Umbilical cord (tissue), 2 donors: Measurements from ENCODE around the gene TAS2R60. TPM values are rescaled to one million over a fixed set of nuclear protein-coding genes. Genes with fewer than 3 reads are reported as not detected.
"Not testable (repeated sequence)": the region's sequence is repeated elsewhere in the genome, so short reads cannot be mapped to it uniquely, and the experiment has no call there.

ENCODE experiments used
- DNase-seq: peaks from one replicate; pipeline ENCODE4 v3.0.0-alpha.2; 2015; ENCODE audit warnings: low spot score
- total RNA-seq: library from RNA; depleted of rRNA; stranded (reverse); fragments of >200 nt; gene quantifications from one replicate; pipeline ENCODE4 v1.2.3, GENCODE V29; 2014; ENCODE audit warnings: low replicate concordance; ENCODE audit not compliant: insufficient read depth

TAS2R60 gene
- total RNA-seq, 1 donor from 2014 or later = not detected

- DNase-seq = no peak
Observed at GRCh38 chr7:143477501-143478150, 34.4 kb downstream of the TAS2R60 start, which contains the start of gene TAS2R41. TSS of gene TAS2R41 (plus strand) at chr7:143477873. CDS start at chr7:143477873, 0 bp downstream.

GRCh38 chr7:143479055-143479766 is 36.0 kb downstream of the TAS2R60 start:
- no peak for DNase-seq

- DNase-seq = no peak
Observed at GRCh38 chr7:143480501-143480900, 37.2 kb downstream of the TAS2R60 start.

GRCh38 chr7:143484119-143484518 is 40.9 kb downstream of the TAS2R60 start:
- peak; percentile 4 for DNase-seq

GRCh38 chr7:143485094-143485493 is 41.8 kb downstream of the TAS2R60 start:
- DNase-seq = peak; percentile 5

GRCh38 chr7:143485500-143485899 is 42.2 kb downstream of the TAS2R60 start:
- DNase-seq = no peak

- not testable (repeated sequence) for DNase-seq
Observed at GRCh38 chr7:143486266-143486665, 43.0 kb downstream of the TAS2R60 start.

- DNase-seq = no peak
Observed at GRCh38 chr7:143487061-143487460, 43.8 kb downstream of the TAS2R60 start.

- DNase-seq = peak; percentile 39
Observed at GRCh38 chr7:143487566-143487965, 44.3 kb downstream of the TAS2R60 start.

GRCh38 chr7:143490717-143491306 is 47.6 kb downstream of the TAS2R60 start:
- DNase-seq = no peak

GRCh38 chr7:143492043-143492471 is 48.8 kb downstream of the TAS2R60 start:
- peak; percentile 37 for DNase-seq

GRCh38 chr7:143492799-143493739 is 49.8 kb downstream of the TAS2R60 start:
- DNase-seq = no peak

- DNase-seq = no peak
Observed at GRCh38 chr7:143493751-143494150, 50.5 kb downstream of the TAS2R60 start.

Other genes starting within 250 kb of the TAS2R60 start
- gene TAS2R40, start 221.4 kb upstream of the TAS2R60 start, total RNA-seq = 0.72 TPM
- 29.9 TPM for gene GSTK1, start 180.0 kb upstream of the TAS2R60 start, total RNA-seq
- 0.72 TPM for gene TMEM139, start 158.5 kb upstream of the TAS2R60 start, total RNA-seq
- gene CASP2, start 155.1 kb upstream of the TAS2R60 start, total RNA-seq = 9.1 TPM
- not detected for gene CLCN1, start 127.3 kb upstream of the TAS2R60 start, total RNA-seq
- gene FAM131B, start 80.7 kb upstream of the TAS2R60 start, total RNA-seq = 7.2 TPM
- 42.1 TPM for gene ZYX, start 62.1 kb upstream of the TAS2R60 start, total RNA-seq
- gene EPHA1, start 34.6 kb upstream of the TAS2R60 start, total RNA-seq = 0.48 TPM
- 2.6 TPM for gene TAS2R41, start 34.4 kb downstream of the TAS2R60 start, total RNA-seq
- not detected for gene CTAGE15, start 128.3 kb downstream of the TAS2R60 start, total RNA-seq
- 6.7 TPM for gene TCAF2, start 177.5 kb downstream of the TAS2R60 start, total RNA-seq